Prostate gland (tissue), 2 donors: Measurements from ENCODE around the gene C2orf69.
A peak's percentile ranks its signal among the peaks of the same experiment; 100 is the strongest.

Source experiments
- CTCF ChIP-seq, 4 experiments: fragments of 200-600 bp in 2 of 4; fragments of 450-650 bp in 2 of 4; sonication (generic) in 2 of 4; IDR thresholded peaks; 1 replicate in 3 of 4; 2 replicates in 1 of 4; pipeline ENCODE4 v1.5.1; 2016 to 2019; ENCODE audit warnings: antibody characterized with exemption in 4 of 4, mild to moderate bottlenecking in 2 of 4, moderate library complexity in 2 of 4
- POLR2A ChIP-seq: fragments of 450-650 bp; IDR thresholded peaks from one replicate; pipeline ENCODE4 v1.6.1; 2016; ENCODE audit warnings: antibody characterized with exemption, mild to moderate bottlenecking
- POLR2AphosphoS5 ChIP-seq: sonication (generic); formaldehyde crosslinking; IDR thresholded peaks from one replicate; pipeline ENCODE4 v1.6.1; 2017; ENCODE audit warnings: antibody characterized with exemption

- TF ChIP-seq CTCF (IDR thresholded peaks at IDR 0.05) (no peak), POLR2A (peak; percentile 89), POLR2AphosphoS5 (peak; percentile 67)
These were observed at the start of gene C2orf69 for GRCh38 chr2:199911052-199911876.
